Measurements from ENCODE around the gene PDE4D.

The PDE4D gene

GRCh38 chr5:59506285-59506877, 387.1 kb downstream of the PDE4D start:
- DNase-seq (ENCODE audit: low read depth) = no peak

GRCh38 chr5:59504043-59504442, 389.5 kb downstream of the PDE4D start:
- DNase-seq (ENCODE audit: low read depth) = no peak

GRCh38 chr5:59503220-59503619, 390.3 kb downstream of the PDE4D start:
- no peak for DNase-seq (ENCODE audit: low read depth)

- DNase-seq (ENCODE audit: low read depth) = no peak
Observed at GRCh38 chr5:59501316-59501715, 392.2 kb downstream of the PDE4D start.

GRCh38 chr5:59500014-59500413, 393.5 kb downstream of the PDE4D start:
- DNase-seq (ENCODE audit: low read depth) = no peak

GRCh38 chr5:59497207-59497606, 396.3 kb downstream of the PDE4D start:
- DNase-seq (ENCODE audit: low read depth) = no peak

GRCh38 chr5:59496524-59497134, 396.9 kb downstream of the PDE4D start:
- DNase-seq (ENCODE audit: low read depth) = no peak

- DNase-seq (ENCODE audit: low read depth) = no peak
Observed at GRCh38 chr5:59491945-59492344, 401.6 kb downstream of the PDE4D start.

- no peak for DNase-seq (ENCODE audit: low read depth)
Observed at GRCh38 chr5:59489551-59489950, 404.0 kb downstream of the PDE4D start.

GRCh38 chr5:59487772-59488729, 405.5 kb downstream of the PDE4D start:
- DNase-seq (ENCODE audit: low read depth) = no peak

- no peak for DNase-seq (ENCODE audit: low read depth)
Observed at GRCh38 chr5:59487068-59487686, 406.3 kb downstream of the PDE4D start.

GRCh38 chr5:59486508-59486907, 407.0 kb downstream of the PDE4D start:
- DNase-seq (ENCODE audit: low read depth) = no peak

- DNase-seq (ENCODE audit: low read depth) = no peak
Observed at GRCh38 chr5:59485629-59486439, 407.7 kb downstream of the PDE4D start.

GRCh38 chr5:59485107-59485506, 408.4 kb downstream of the PDE4D start:
- no peak for DNase-seq (ENCODE audit: low read depth)

- no peak for DNase-seq (ENCODE audit: low read depth)
Observed at GRCh38 chr5:59484618-59485017, 408.9 kb downstream of the PDE4D start.

GRCh38 chr5:59483971-59484472, 409.5 kb downstream of the PDE4D start:
- DNase-seq (ENCODE audit: low read depth) = no peak

GRCh38 chr5:59479086-59479485, 414.4 kb downstream of the PDE4D start:
- no peak for DNase-seq (ENCODE audit: low read depth)

- DNase-seq (ENCODE audit: low read depth) = no peak
Observed at GRCh38 chr5:59474324-59474723, 419.2 kb downstream of the PDE4D start.

- DNase-seq (ENCODE audit: low read depth) = no peak
Observed at GRCh38 chr5:59473611-59474010, 419.9 kb downstream of the PDE4D start.

GRCh38 chr5:59471463-59471862, 422.1 kb downstream of the PDE4D start:
- no peak for DNase-seq (ENCODE audit: low read depth)

- no peak for DNase-seq (ENCODE audit: low read depth)
Observed at GRCh38 chr5:59467969-59468368, 425.6 kb downstream of the PDE4D start.
